PC-9 (cell line): Measurements from ENCODE around the gene RRP9.

Source experiments
- EZH2 ChIP-seq: fragments of 200-600 bp; sonication (generic); IDR thresholded peaks from 2 replicates; pipeline ENCODE4 v1.8.0; 2017; ENCODE audit warnings: antibody characterized with exemption, low read depth
- TF ChIP-seq, protein P1 (sequence below): fragments of 200-600 bp; sonication (generic); conservative IDR thresholded peaks from 2 replicates; pipeline ENCODE4 v1.6.1; 2017; ENCODE audit warnings: mixed run types, antibody characterized with exemption, mild to moderate bottlenecking, moderate library complexity

DNA sequence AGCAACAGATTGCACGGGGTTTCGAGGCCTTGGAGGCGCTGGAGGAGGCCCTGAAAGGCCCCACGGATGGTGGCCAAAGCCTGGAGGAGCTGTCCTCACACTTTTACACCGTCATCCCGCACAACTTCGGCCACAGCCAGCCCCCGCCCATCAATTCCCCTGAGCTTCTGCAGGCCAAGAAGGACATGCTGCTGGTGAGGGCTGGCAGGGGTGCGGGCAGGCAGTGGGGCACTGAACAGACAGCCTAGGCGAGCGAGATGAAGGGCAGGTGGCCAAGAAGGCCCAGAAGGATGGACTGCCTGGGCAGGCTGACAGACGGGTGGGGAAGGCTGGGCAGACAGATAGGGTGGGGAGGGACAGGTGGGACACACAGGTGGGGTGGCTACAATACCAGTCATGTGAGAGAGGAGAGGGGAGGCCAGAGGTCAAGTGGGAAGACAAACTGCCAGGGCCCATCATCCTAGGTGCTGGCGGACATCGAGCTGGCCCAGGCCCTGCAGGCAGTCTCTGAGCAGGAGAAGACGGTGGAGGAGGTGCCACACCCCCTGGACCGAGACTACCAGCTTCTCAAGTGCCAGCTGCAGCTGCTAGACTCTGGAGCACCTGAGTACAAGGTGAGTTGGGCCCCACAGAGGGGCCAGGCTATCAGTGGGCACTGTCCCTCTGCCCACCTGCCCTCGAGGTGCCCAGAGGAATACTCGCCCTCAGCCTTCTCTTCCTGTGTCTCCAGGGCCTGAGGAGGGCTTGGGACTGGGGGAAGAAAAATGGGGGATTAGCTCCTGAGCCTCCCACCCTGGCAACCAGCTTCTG lies 3.5 kb upstream of the RRP9 start:
- TF ChIP-seq, protein P1, sequence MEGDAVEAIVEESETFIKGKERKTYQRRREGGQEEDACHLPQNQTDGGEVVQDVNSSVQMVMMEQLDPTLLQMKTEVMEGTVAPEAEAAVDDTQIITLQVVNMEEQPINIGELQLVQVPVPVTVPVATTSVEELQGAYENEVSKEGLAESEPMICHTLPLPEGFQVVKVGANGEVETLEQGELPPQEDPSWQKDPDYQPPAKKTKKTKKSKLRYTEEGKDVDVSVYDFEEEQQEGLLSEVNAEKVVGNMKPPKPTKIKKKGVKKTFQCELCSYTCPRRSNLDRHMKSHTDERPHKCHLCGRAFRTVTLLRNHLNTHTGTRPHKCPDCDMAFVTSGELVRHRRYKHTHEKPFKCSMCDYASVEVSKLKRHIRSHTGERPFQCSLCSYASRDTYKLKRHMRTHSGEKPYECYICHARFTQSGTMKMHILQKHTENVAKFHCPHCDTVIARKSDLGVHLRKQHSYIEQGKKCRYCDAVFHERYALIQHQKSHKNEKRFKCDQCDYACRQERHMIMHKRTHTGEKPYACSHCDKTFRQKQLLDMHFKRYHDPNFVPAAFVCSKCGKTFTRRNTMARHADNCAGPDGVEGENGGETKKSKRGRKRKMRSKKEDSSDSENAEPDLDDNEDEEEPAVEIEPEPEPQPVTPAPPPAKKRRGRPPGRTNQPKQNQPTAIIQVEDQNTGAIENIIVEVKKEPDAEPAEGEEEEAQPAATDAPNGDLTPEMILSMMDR, result no peak
- TF ChIP-seq EZH2, result no peak
